Peyer's patch (tissue), 4 donors: ENCODE data around the gene GNAI3. TPM values are rescaled to one million over a fixed set of nuclear protein-coding genes. Genes with fewer than 3 reads are reported as not detected.

Experiments used
- DNase-seq, 3 donors: peaks; one replicate each; pipeline ENCODE4 v3.0.0-alpha.2; 2017 to 2019
- H3K27ac ChIP-seq, 4 donors: fragments of 200-600 bp; sonication (generic); one replicate each; pipeline ENCODE4 v1.5.1; 2016 to 2019
- H3K27me3 ChIP-seq, 2 donors: fragments of 200-600 bp; sonication (generic); one replicate each; pipeline ENCODE4 v1.5.1; 2019
- H3K36me3 ChIP-seq, 3 donors: fragments of 200-600 bp; sonication (generic); one replicate each; pipeline ENCODE4 v1.5.1; 2016 to 2019
- H3K4me1 ChIP-seq, 4 donors: fragments of 200-600 bp; sonication (generic); one replicate each; pipeline ENCODE4 v1.5.1; 2016 to 2019
- H3K4me3 ChIP-seq, 4 donors: fragments of 200-600 bp; sonication (generic); 1 replicate in 3 of 4; 2 replicates in 1 of 4; pipeline ENCODE4 v1.5.1; 2016 to 2019; ENCODE audit warnings: mild to moderate bottlenecking in 1 of 4
- H3K9me3 ChIP-seq, 4 donors: fragments of 200-600 bp; sonication (generic); one replicate each; pipeline ENCODE4 v1.5.1; 2016 to 2019; ENCODE audit warnings: mild to moderate bottlenecking in 1 of 4
- CTCF ChIP-seq, 6 experiments: fragments of 450-650 bp in 4 of 6; fragments of 200-600 bp in 2 of 6; sonication (generic) in 1 of 6; IDR thresholded peaks; one replicate each; pipeline ENCODE4 v1.5.1; 2017 to 2019; ENCODE audit warnings: antibody characterized with exemption in 6 of 6, mild to moderate bottlenecking in 3 of 6, moderate library complexity in 1 of 6
- POLR2A ChIP-seq, 2 donors: fragments of 450-650 bp; IDR thresholded peaks; one replicate each; pipeline ENCODE4 v1.5.1; 2017; ENCODE audit warnings: antibody characterized with exemption in 2 of 2, mild to moderate bottlenecking in 2 of 2, moderate library complexity in 2 of 2
- total RNA-seq, 4 donors: library from RNA; depleted of rRNA; stranded (reverse); fragments of >200 nt; gene quantifications; one replicate each; pipeline ENCODE4 v1.1.0, GENCODE V29; 2016

GNAI3 gene
- total RNA-seq, 4 donors from 2014 or later = 4.1 to 6.8 (median 5.8) TPM

GRCh38 chr1:109501644-109502363 is 46.6 kb upstream of the GNAI3 start:
- H3K9me3 ChIP-seq = no peaks in the 10 kb centered on the region
- peak overlapping the region in 3 of 4 donors; percentile 50 to 80 (median 71) for H3K27ac ChIP-seq
- no peak for DNase-seq
- H3K4me1 ChIP-seq = peaks cover 0 to 51% (median 4%) of the 10 kb centered on the region in 4 donors
- H3K36me3 ChIP-seq = peaks cover 0 to 12% (median 0%) of the 10 kb centered on the region in 3 donors
- H3K4me3 ChIP-seq = no peak overlapping the region
- no peaks in the 10 kb centered on the region for H3K27me3 ChIP-seq
- TF ChIP-seq CTCF (IDR thresholded peaks at IDR 0.05) = no peak
- TF ChIP-seq POLR2A (IDR thresholded peaks at IDR 0.05) = no peak

DNA sequence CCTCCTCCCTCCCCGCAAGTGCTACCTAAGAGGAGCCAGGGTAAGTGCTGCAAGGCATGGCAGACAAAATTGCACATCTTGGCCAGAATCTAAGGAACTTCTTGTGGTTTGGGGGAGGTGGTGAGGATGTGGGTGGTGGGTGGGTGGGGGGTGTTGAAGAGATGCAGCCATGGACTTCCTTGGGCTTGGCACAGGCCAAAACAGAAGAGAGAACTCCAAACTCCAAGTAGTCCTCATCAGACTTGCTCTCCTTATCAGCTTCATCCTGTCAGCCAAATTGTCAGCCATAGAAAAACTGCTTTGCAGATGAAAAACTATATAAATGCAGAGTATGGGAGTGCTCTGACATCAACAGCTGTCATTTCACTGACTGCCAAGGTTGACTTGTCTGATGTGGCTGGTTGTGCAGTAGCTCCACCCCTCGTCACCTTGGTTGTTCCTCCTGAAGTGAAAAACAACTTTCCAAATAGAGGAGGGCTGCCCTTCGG is 46.0 kb upstream of the GNAI3 start:
- peaks cover 0 to 46% (median 4%) of the 10 kb centered on the region in 4 donors for H3K4me1 ChIP-seq
- H3K9me3 ChIP-seq = no peaks in the 10 kb centered on the region
- H3K27ac ChIP-seq = peak overlapping the region in 3 of 4 donors; percentile 12 to 80 (median 50)
- H3K27me3 ChIP-seq = no peaks in the 10 kb centered on the region
- H3K36me3 ChIP-seq = peaks cover 0 to 6% (median 0%) of the 10 kb centered on the region in 3 donors
- no peak overlapping the region for H3K4me3 ChIP-seq
- TF ChIP-seq CTCF (IDR thresholded peaks at IDR 0.05) (no peak), POLR2A (IDR thresholded peaks at IDR 0.05) (no peak)
- DNase-seq = peak in 2 of 3 donors; percentile 39 to 63

GRCh38 chr1:109503935-109504334 is 44.5 kb upstream of the GNAI3 start:
- H3K27me3 ChIP-seq = no peaks in the 10 kb centered on the region
- DNase-seq = no peak
- no peaks in the 10 kb centered on the region for H3K9me3 ChIP-seq
- H3K4me3 ChIP-seq = no peak overlapping the region
- peaks cover 0 to 37% (median 4%) of the 10 kb centered on the region in 4 donors for H3K4me1 ChIP-seq
- no peaks in the 10 kb centered on the region for H3K36me3 ChIP-seq
- TF ChIP-seq POLR2A (IDR thresholded peaks at IDR 0.05) (no peak), CTCF (IDR thresholded peaks at IDR 0.05) (no peak)
- H3K27ac ChIP-seq = peak overlapping the region in 2 of 4 donors; percentile 38 to 47

DNA sequence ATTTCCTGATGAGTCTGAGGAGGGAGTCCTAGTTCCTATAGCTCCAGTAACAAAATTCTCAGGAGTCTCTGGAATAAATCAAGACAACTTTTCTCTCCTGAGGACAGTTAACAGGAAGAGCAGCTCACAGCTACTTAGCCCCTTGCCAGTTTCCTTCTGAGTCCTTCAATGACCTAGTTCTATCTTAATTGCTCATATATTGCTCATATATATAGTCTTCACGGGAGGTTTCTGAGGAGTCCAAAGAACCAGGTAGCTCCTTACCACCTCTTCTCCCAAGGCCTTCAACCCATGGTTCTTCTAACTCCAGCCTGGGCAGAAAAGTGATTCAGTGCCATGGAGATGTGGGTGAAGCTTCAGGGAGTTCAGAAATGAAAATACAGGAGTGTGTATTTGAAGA is 43.4 kb upstream of the GNAI3 start:
- no peak for TF ChIP-seq POLR2A (IDR thresholded peaks at IDR 0.05)
- no peak for TF ChIP-seq CTCF (IDR thresholded peaks at IDR 0.05)
- Histone ChIP-seq H3K4me3 (no peak overlapping the region), H3K27ac (no peak overlapping the region), H3K9me3 (no peaks in the 10 kb centered on the region), H3K27me3 (no peaks in the 10 kb centered on the region), H3K4me1 (peaks cover 0 to 38% (median 5%) of the 10 kb centered on the region in 4 donors), H3K36me3 (no peaks in the 10 kb centered on the region)
- no peak for DNase-seq

DNA sequence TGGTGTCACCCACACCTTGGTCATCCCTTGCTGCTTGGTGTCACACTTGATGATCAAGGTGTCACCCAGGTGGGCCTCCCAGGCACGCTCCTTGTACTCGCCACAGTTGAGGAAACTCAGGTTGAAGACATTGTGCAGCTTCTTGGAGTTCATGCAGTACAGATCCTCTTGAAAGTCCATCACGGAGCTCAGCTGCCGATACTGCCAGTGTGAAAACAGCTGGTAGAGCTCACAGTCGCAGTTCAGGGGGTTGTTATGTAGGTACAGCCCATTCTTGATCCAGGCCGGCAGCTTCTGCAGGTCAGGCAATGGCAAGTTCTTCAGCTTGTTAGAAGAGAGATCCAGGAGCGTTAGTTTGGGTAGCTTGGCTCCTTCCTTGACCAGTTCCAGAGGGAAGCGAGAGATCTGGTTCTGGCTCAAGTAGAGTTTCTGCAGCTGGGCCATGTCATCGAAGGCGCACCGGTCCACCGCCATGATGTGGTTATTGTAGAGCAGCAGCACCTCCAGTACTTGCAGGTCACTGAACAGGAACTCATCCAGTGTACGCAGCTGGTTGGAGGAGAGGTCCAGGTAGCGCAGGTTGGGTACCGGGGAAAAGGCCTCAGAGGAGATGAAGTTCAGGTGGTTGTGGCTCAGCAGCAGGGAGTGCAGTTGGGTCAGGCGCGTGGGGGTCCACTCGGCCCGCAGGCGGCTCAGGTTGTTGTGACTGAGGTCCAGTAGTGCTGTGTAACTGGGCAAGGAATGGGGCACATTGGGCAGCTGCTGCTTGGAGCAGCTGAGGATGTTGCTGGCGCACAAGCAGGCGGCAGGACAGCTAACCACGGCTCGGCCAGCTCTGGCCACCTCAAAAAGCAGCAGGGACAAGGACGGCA is 40.2 kb upstream of the GNAI3 start:
- DNase-seq = no peak
- Histone ChIP-seq H3K27ac (no peak overlapping the region), H3K9me3 (no peaks in the 10 kb centered on the region), H3K36me3 (no peaks in the 10 kb centered on the region), H3K4me3 (peak overlapping the region in 1 of 4 donors; percentile 95), H3K27me3 (no peaks in the 10 kb centered on the region), H3K4me1 (peaks cover 0 to 22% (median 2%) of the 10 kb centered on the region in 4 donors)
- TF ChIP-seq POLR2A (IDR thresholded peaks at IDR 0.05) = no peak
- TF ChIP-seq CTCF (IDR thresholded peaks at IDR 0.05) = no peak
